TTC549 (cell line): ENCODE results near the gene PLCH1.

Experiments used
- FAIRE-seq: peaks from 2 replicates; lab custom pipeline; 2012; peaks lifted over from hg19 to GRCh38; lab: Jason Lieb, UNC

Gene PLCH1

DNA sequence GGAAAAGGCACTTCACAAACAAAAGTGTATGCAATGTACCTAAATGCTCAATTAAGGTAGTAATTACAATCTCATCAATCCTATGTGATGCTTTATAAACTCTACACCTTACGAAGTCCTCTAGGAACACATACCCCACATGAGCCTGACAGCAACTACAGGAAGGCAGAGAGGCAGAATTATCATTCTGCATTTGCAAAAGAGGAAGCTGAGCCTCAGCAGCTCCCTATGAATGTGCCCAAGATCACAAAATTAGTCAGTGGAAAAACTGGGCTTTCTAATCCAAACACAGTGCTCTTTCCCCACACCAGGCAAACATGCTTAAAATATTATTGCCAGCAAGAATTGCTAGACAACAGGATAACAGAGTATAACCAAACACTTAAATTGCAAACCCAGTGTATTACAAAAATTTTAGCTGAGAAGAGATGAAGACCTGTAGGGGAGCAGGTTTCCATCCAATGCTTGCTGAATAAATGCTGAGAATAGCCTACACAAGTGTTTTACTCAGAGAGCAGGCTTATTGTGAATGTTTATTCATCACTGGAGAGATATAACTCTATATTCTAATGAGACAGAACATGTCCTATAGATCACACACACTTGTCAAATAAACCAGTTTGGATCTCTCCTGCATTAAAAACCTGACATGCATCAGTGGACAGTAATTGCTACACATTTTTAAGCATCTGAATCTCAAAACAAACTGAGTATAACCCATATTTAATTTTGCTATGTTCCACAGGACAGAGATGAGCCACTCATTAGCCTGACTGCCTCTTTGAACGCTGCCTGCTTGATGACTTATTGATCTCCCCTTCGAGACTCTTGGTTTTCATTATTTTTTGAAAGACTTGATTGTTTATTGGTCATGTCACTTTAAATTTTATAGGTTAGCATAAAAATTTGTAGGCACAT lies 62.2 kb downstream of the PLCH1 start:
- no peak for FAIRE-seq

DNA sequence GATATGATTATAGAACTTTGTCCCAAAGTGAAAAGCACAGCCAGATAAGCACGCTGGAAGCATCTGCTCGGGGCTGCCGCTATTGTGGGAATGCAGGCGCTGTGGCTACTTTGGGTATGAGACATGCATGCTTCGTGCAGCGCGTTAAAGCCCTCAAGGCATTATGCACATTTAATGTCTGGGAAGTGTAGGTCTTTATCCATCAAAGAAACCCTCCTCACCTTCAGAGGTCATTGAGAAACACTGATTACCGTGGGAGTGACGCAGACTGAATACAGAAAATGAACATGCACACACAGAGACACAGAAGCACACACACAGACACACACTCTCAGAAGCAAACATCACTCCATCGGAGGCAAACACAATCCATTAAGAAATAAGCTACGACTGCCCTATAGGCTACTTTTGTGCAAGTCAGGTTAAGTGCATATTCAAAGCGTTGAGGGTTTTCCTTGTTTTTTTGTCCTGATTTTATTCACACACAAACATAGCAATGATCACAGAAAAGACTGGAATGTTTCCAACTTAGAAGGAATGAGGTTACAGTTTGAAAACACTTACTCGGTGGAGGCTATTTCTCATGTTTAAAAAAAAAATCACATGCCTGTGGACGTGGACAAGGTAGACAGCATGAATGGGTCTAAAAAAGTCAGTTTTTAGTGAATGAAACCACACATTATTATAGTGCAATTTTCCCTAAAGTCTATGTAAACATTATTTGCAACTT lies 68.5 kb downstream of the PLCH1 start:
- FAIRE-seq = no peak

DNA sequence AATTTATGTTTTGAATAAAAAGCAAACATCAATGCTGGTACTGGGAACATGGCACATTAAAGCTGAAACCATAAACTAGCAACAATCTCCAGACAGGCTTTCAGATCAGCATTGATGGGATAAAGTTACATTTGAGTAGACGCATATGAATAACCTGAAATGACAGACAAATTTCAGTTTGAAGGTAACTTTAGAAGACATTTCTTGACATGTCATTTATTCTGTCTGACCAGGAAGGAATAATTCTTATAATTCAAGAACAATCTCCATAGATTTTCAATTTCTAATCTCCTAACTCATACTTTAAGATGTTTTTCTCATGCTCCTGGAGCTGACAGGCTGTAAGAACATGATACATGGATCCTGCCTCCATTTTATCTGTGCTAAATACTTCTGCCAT lies 69.8 kb downstream of the PLCH1 start:
- no peak for FAIRE-seq

DNA sequence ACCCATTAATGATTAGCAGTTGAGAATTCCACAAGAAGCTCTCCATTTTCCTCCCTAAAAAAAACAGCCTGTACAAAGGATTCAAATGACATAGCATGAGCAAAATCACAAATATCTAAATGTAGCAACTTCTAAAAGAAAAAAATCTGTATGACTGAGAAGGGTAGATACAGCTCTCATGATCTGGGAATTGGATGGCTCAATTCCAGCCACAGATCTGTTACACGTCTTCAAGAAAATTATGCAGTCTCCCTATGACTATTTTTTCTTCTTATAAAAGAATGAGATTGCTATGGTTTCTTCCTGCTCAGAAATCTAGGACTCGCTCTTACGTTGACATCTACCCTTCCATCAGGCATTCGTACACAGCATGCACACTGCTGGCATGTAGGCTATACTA lies 71.5 kb downstream of the PLCH1 start:
- FAIRE-seq = no peak

DNA sequence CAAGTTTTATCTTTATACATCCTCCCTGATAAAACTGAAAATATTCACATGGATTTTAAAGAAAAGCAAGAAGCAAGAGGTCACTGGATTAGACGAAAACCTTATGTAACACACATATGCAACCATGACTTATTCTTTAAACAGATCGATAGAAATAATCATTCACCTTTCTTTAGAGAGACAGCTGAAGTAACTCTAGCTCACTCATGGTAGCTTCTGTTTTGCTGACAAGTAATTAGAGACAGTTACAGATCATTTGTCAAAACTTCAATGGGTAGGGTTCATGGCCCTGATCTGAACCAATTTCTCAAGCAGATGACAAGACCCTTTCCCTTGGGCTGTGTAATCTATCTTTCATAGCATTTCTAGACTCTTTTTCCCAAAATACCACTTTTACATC lies 74.5 kb downstream of the PLCH1 start:
- no peak for FAIRE-seq

DNA sequence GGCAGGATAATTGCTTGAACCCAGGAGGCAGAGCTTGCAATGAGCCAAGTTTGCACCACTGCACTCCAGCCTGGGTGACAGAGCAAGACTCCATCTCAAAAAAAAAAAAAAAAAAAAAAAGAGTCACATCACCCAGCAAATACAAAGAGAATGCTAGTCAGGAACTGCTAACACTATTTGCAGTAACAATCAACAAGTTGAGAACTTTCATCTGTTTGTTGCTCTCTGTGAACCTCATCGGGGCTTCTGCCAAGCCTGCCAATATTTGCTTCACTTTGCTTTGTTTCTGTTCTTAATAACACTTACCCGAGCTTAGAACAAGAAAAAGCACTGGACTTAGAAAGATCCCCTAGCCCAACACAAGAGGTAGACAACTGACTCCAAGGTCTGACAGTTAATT lies 76.9 kb downstream of the PLCH1 start:
- FAIRE-seq = no peak

DNA sequence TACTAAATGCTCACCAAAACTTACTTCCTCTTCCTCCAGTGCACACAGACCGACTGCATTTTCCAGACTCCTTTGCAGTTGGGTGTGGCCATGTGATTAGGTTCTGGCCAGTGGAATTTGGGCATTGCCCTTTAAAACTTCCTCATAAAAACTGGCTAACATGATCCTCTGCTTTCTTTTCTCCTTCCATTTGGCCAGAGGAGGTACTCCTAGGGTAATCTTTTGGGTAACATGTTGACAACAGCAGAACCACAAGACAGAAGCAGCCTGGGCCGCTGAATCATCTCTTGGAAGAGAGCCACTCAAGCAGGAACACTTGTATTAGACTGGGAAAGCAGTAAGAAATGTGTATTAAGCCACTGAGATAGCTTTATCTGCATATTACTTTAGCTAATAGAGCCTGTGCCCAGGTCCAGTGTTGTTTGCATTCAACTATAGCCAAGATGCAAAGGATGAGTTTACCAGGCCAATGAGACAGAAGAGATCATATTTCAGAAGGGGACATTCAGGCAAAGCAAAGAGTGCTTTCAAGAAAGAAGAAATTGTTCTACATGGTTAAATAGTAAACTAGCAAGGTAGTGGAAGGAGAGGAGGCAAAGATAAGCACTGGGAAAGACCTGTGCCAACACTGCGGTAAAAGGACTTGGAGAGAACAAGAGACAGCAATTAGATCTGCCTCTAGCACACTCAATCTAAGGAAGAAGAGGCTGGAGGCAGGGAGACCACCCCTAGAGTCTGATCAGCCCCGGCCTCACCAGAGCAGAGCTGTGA lies 79.8 kb downstream of the PLCH1 start:
- FAIRE-seq = no peak

DNA sequence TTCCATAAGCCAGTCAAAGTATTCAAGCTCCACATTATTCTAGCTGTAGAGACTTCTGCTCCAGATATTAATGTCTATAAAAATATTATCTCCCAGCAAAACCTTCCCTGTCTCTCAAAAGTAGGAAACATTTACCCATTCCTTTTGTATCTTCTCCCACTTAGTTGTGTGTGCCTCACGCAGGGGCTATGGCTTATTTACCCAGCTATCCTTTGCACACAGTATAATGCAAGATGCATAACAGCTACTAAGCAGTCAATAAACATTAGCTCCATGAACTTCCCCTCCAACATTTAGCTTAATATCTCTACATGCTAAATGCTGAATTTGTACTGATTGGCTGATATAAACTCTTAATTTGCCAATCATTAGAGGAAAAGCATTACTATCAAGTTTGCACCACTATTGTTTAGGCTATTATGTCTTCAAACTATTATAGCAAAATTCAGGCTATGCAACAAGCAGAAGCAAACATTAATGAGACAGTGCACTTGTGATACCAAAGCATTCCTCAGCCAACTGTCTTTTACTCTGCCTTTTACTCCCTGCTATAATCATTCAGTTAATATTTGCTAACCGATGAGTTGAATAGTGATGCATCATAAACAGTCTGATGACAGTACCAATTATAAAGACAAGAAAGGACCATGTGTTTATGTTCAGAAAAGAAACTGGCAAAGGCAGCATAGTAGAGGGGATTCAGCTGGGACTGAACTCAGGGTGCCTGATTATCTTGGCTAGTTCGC lies 81.2 kb downstream of the PLCH1 start:
- FAIRE-seq = no peak

DNA sequence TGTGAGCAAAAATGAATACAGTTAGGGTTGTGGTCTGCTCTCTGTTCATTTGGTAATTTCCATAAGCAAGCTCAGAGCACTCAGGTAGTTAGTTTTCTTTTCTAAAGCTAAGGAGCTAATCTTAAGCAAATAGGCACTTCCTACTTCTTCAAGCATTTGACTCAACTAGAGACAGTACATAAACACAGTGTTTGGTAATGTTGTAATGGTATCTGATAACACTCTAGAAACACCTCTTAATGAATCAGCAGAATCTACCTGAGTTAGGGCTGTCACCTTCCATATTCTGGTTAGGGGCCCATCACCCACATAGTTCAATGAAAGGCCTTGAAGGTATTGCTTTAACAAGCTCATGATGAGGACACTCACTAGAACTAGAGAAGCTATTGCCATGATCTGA lies 83.1 kb downstream of the PLCH1 start:
- no peak for FAIRE-seq

DNA sequence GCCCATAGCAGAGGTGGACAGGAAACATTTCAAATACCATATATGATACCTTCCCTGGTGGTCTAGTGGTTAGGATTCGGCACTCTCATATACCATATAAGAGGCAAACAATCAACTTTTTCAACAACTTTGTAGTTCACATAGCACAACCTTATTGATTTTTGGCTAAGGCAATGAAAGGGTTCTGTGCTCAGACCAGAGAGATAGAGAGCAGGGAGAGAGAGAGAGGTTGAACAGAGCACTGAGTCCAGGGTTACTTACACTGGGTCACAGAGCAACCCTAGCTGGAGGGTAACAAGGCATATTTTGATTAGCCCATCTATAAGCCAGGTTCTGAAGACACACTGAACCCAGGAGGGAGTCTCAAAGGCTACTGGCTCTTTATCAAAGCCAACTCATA lies 83.8 kb downstream of the PLCH1 start:
- no peak for FAIRE-seq

DNA sequence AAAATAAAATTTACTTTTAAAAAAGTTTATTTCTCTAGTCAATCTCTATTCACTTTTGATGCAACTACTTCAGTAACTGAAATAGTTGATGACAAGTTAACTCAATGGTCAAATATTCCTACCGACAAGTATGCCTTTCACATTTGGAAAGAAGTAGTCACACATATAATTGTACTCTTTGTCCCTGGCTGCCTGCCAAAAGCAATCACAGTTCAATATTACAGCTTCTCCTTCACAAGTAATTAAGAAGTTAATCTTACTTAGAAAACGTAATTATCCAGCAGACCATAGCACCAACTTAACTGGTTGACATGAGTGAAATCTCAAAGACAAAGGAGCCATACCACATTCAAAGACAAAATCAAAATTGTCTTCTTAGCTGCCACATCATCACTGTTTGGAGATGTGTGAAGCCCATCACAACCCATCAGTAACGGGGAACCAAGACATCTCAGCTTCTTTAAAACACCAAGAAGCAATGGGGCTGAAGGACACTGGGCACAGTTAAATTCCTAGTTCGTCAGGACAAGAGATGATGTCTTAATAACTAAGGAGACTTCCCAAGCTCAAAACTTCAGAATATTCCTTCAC lies 86.1 kb downstream of the PLCH1 start:
- no peak for FAIRE-seq

DNA sequence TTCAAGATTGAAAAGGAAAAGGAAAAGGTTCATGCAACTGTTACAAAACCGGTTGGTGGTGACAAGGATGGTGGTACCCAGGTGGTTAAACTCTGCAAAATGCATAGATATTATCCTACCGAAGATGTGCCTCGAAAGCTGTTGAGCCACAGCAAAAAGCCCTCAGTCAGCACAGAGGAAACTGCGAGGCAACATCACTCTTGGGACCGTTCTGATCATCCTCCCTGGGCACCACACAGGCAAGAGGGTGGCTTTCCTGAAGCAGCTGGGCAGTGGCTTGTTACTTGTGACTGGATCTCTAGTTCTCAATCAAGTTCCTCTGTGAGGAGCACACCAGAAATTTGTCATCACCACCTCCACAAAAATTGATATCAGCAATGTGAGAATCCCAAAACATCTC lies 86.9 kb downstream of the PLCH1 start:
- no peak for FAIRE-seq

DNA sequence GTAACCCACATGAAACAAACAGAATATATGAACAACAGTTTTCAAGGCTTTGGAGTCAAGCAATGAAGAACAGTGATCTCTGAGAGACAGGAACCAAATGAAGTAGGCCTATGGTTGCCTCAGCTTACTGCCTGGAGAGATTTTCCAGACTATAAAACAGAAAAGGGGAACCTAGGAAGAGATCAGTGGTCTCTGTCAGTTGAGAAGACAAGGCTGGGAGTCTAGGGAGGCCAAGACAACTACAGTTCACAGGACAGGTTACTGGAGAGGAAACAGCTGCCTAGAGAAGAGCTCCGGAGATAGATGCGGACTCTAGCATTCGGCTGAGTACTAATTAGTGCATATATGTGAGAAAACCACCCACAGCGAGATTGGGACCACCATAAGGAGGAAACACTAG lies 87.7 kb downstream of the PLCH1 start:
- no peak for FAIRE-seq

DNA sequence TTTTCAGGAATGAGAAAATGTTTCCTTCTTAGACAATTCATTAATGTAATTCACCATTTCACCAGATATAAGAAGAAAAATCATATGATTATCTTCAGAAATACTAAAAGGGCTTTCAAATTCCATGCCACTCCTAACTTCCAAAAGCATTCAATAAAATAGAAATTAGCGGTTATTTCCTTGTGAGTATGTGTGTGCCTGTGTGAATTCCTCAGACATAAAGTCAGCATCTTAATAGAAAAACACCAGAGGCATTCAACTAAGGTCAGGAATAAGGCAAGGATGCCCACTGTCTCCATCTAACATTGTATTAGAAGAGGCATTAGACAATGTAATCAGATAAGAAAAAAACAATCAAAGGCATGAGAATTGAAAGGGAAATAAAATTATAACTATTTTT lies 88.4 kb downstream of the PLCH1 start:
- no peak for FAIRE-seq

DNA sequence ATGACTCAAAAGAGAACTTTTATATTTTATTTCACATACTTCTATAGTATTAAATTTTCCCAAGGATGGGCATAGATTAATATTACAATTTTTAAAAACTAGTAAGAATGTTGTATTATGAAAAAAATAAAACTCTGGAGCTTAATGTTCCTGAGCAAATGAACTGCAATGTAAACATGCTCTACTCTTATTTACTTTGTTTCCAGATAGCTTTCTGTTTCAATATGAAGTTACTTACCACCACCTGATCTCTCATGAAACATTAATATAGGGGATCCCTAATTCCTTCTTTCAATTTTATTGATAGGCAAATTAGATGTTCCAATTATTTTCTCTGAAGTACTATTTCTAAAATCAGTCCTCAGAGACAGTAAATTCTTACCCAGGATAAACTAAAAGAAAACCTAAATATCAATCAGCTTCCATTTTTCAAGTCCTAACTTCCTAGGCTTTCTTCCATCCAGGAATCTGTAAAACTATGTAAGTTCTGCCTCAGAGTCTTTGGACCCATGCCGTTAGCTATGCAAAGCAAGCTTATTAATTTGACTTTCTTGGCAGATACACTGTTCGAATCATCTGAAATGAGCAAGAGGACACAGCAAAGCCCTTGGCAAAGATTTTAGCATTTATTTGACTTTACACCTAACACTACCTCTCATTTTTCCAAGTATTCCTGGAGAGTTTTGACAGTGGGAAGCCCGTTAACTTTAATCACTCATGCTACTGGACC lies 93.2 kb downstream of the PLCH1 start:
- FAIRE-seq = no peak

DNA sequence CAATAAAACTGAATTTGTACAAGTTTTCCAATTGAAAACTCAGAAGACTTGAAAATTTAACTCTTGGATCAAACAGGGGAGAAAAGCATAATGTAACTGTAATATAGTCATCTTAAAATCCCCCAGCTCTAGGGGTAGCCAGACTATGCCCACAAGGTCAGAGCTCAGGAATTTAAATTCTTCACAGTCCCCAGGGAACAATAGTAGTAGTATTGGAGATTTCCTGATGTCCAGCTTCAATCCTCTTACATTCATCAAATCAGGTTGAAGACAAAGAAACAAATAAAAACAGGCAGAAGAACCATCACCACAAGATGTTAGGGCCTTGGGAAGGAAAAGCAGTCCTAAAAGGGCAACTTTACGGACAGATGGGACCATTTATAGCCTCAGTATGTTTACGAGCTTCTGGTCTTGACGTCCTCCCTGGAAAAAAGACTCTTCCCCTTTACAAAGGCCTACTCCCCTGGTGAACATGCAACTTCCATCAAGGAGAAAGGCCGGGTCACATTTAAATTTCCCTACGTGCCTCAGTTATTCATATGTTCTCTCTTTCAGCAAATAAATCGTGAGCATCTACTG lies 96.8 kb downstream of the PLCH1 start:
- FAIRE-seq = no peak

DNA sequence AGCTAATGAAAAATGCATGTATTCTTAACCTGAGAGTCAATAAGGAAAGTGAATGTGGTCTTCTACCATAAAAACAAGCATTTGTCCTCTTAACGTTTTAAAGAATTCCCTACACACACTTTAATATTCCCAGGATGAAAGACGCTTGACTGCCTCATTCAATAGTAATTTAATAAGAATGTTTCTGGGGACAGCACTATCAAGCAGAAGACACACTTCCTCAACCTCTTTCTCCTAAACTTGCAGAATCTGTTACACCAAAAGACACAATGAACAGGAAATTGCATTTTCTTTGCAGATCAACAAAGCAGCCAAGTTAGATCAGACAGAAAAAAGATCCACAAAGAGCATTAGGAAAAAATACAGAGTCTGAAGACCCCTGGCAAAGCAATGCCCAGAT lies 97.7 kb downstream of the PLCH1 start:
- FAIRE-seq = no peak

DNA sequence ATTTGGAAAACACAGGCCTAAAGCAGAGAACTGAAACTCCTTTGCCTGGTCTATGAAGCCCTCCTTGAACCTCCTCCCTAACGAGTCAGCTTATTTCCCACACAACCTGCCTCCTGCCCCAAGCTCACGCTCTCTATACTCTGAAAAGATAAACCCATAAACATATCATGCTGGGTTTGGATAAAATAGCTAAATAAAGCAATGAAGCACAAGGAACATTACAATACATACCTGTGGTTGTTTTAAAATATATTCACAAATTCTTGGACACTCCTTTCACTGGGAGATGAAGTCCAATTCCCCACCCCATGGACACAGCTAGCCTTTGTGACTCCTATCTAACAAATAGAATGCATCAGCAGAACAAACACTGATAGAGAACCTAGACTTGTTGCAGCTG lies 98.2 kb downstream of the PLCH1 start:
- no peak for FAIRE-seq

DNA sequence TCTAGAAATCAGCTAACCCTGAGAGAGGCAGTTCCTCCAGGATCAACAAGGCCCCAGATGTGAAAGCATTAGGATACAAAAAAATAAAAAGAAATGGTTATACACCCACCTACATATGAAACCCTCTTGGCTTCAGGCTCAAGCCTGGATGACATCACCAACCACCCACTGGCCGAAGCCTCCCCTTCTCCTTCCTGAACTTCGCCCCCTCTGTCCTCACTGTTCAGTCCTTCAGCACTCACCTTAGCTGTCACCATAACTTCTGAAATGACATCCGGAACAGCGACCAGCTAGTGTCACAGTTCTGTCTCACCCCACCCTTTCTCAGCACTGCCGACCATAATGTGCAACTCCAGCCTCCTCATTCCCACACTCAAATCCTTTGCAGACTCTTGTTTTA lies 98.7 kb downstream of the PLCH1 start:
- FAIRE-seq = no peak

DNA sequence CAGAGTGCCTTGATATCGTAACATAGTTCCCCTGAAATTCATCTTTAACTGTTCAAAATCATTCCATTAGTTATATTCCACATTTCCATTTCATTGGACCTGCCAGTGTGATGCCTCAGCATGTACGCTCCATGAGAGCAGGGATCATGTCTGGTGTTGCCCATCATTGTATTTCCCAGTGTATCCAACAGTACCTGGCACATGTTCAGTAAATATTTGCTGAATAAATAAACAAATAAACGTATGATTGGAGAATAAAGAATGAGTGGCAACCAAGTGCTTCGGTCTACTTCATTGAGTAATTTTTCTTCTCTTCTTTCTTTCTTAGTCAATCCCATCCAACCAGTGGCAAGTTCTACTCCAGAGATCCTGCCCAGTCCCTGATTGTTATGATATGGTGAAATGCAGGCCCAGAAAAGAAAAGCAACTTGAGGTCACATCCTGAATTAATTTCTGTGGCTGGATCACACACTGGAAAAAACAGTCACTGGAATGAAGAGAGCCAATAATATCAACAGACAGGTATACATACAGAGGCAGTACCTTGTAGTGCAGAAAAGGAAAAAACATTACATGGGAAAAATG lies 101.2 kb downstream of the PLCH1 start:
- no peak for FAIRE-seq
